MM.1S (cell line): ENCODE results near the gene CSNK1A1.

Experiments used
- DNase-seq: peaks from one replicate; pipeline ENCODE4 v3.0.0-alpha.2; 2015
- H2AFZ ChIP-seq: fragments of 300-600 bp; sonication (generic); 2 replicates; pipeline ENCODE4 v1.6.0; 2016; ENCODE audit warnings: antibody characterized with exemption, low read length
- H3F3A ChIP-seq: fragments of 300-600 bp; sonication (generic); 2 replicates; pipeline ENCODE4 v1.6.1; 2016; ENCODE audit warnings: mild to moderate bottlenecking, antibody characterized with exemption, low read length, moderate library complexity, mixed read lengths; ENCODE audit not compliant: insufficient read depth
- H3K27ac ChIP-seq: fragments of 300-600 bp; sonication (generic); 2 replicates; pipeline ENCODE4 v1.5.1; 2016; ENCODE audit warnings: mild to moderate bottlenecking, low read length
- H3K27me3 ChIP-seq: fragments of 300-600 bp; sonication (generic); replicated peaks from 2 replicates; pipeline ENCODE4 v1.6.0; 2016; ENCODE audit warnings: low read length; ENCODE audit not compliant: insufficient read depth
- H3K36me3 ChIP-seq: fragments of 300-600 bp; sonication (generic); replicated peaks from 2 replicates; pipeline ENCODE4 v1.6.1; 2016; ENCODE audit warnings: mild to moderate bottlenecking, low read length, mixed read lengths; ENCODE audit not compliant: insufficient read depth
- H3K4me1 ChIP-seq: fragments of 300-600 bp; sonication (generic); 2 replicates; pipeline ENCODE4 v1.6.1; 2016; ENCODE audit warnings: low read length, mixed read lengths
- H3K4me2 ChIP-seq: fragments of 300-600 bp; sonication (generic); 2 replicates; pipeline ENCODE4 v1.6.0; 2016; ENCODE audit warnings: low read depth, low read length
- H3K4me3 ChIP-seq: fragments of 300-600 bp; sonication (generic); 2 replicates; pipeline ENCODE4 v1.5.1; 2016; ENCODE audit warnings: low read length, mixed read lengths
- H3K79me2 ChIP-seq: fragments of 300-600 bp; sonication (generic); 2 replicates; pipeline ENCODE4 v1.6.1; 2016; ENCODE audit warnings: mixed run types, low read length, mixed read lengths
- H3K9ac ChIP-seq: fragments of 300-600 bp; sonication (generic); 2 replicates; pipeline ENCODE4 v1.6.1; 2016; ENCODE audit warnings: low read length, mixed read lengths
- H3K9me2 ChIP-seq: fragments of 300-600 bp; sonication (generic); replicated peaks from 2 replicates; pipeline ENCODE4 v1.6.1; 2016; ENCODE audit warnings: mild to moderate bottlenecking, low read length, mixed read lengths; ENCODE audit not compliant: insufficient read depth
- H3K9me3 ChIP-seq: fragments of 300-600 bp; sonication (generic); replicated peaks from 2 replicates; pipeline ENCODE4 v1.6.1; 2016; ENCODE audit warnings: mild to moderate bottlenecking, low read length, mixed read lengths; ENCODE audit not compliant: insufficient read depth
- H4K20me1 ChIP-seq: fragments of 300-600 bp; sonication (generic); 2 replicates; pipeline ENCODE4 v1.6.1; 2016; ENCODE audit warnings: mild to moderate bottlenecking, low read length, moderate library complexity, mixed read lengths; ENCODE audit not compliant: insufficient read depth
- CTCF ChIP-seq: fragments of 300-600 bp; sonication (generic); IDR thresholded peaks from 2 replicates; pipeline ENCODE4 v1.5.1; 2016; ENCODE audit warnings: antibody characterized with exemption, low read length, mixed read lengths
- EZH2 ChIP-seq: fragments of 300-600 bp; sonication (generic); optimal IDR thresholded peaks from 2 replicates; pipeline ENCODE3; 2017; ENCODE audit warnings: low read depth, mild to moderate bottlenecking, antibody characterized with exemption, low read length, mixed read lengths
- EZH2phosphoT487 ChIP-seq: fragments of 300-600 bp; sonication (generic); IDR thresholded peaks from 2 replicates; pipeline ENCODE4 v1.6.1; 2018; ENCODE audit warnings: antibody characterized with exemption, low read length

CSNK1A1 gene

GRCh38 chr5:149580808-149581191 is 29.6 kb upstream of the CSNK1A1 start:
- Histone ChIP-seq H3K4me1 (peaks cover 15% of the 10 kb centered on the region), H3K36me3 (no peaks in the 10 kb centered on the region), H3F3A (peaks cover 3% of the 10 kb centered on the region; the same call in 1 of the 2 replicates), H4K20me1 (no peaks in the 10 kb centered on the region), H3K4me2 (peak overlapping the region; percentile 74), H2AFZ (peak overlapping the region; percentile 76), H3K27ac (peak overlapping the region; percentile 36; the same call in 1 of the 2 replicates), H3K9ac (peak overlapping the region; percentile 50), H3K9me2 (no peaks in the 10 kb centered on the region), H3K4me3 (peak overlapping the region; percentile 59), H3K9me3 (no peaks in the 10 kb centered on the region), H3K79me2 (no peaks in the 10 kb centered on the region), H3K27me3 (no peaks in the 10 kb centered on the region)
- TF ChIP-seq EZH2phosphoT487 (no peak), CTCF (no peak), EZH2 (no peak)
- peak; percentile 58 for DNase-seq

GRCh38 chr5:149578896-149579295 is 27.7 kb upstream of the CSNK1A1 start:
- no peak overlapping the region for H3K4me2 ChIP-seq
- no peak overlapping the region for H3K9ac ChIP-seq
- H3K27ac ChIP-seq, result no peak overlapping the region
- no peak for DNase-seq
- peaks cover 3% of the 10 kb centered on the region; the same call in 1 of the 2 replicates for H3F3A ChIP-seq
- no peak overlapping the region for H3K4me3 ChIP-seq
- H3K9me3 ChIP-seq, result no peaks in the 10 kb centered on the region
- TF ChIP-seq EZH2, result no peak
- TF ChIP-seq EZH2phosphoT487, result no peak
- TF ChIP-seq CTCF, result no peak
- H4K20me1 ChIP-seq, result no peaks in the 10 kb centered on the region
- no peaks in the 10 kb centered on the region for H3K27me3 ChIP-seq
- no peaks in the 10 kb centered on the region for H3K79me2 ChIP-seq
- H3K4me1 ChIP-seq, result peaks cover 24% of the 10 kb centered on the region
- H3K9me2 ChIP-seq, result no peaks in the 10 kb centered on the region
- no peaks in the 10 kb centered on the region for H3K36me3 ChIP-seq
- H2AFZ ChIP-seq, result no peak overlapping the region

DNA sequence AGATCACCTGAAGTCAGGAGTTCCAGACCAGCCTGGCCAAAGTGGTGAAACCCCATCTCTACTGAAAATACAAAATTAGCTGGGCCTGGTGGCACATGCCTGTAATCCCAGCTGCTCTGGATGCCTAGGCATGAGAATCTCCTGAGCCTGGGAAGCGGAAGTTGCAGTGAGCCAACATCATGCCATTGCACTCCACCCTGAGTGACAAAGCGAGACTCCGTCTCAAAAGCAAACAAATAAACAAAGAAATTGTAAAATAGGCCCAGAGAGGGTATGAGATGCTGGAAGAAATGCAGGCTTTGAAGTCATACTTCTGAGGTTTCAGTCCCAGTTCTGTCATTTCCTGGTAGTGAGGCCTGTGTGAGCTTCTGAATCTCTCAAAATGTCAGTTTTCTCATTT is 24.8 kb upstream of the CSNK1A1 start:
- Histone ChIP-seq H3K4me3 (no peak overlapping the region), H3K9ac (0 out of 2 replicates have a peak overlapping the region, but pooled peaks have one; percentile 6), H3K27me3 (no peaks in the 10 kb centered on the region), H3K4me1 (peaks cover 24% of the 10 kb centered on the region), H3K79me2 (no peaks in the 10 kb centered on the region), H3K4me2 (no peak overlapping the region; the same call in 1 of the 2 replicates), H3K9me2 (no peaks in the 10 kb centered on the region), H3K36me3 (no peaks in the 10 kb centered on the region), H3K27ac (peak overlapping the region; percentile 51; the same call in 1 of the 2 replicates), H3F3A (peaks cover 3% of the 10 kb centered on the region; the same call in 1 of the 2 replicates), H3K9me3 (no peaks in the 10 kb centered on the region), H2AFZ (peak overlapping the region; percentile 6), H4K20me1 (no peaks in the 10 kb centered on the region)
- peak; percentile 59 for DNase-seq
- TF ChIP-seq EZH2phosphoT487 (no peak), CTCF (no peak), EZH2 (no peak)
